ENCODE results near the gene OLAH.
"Not testable (repeated sequence)": the region's sequence is repeated elsewhere in the genome, so short reads cannot be mapped to it uniquely, and the experiment has no call there.

OLAH gene

GRCh38 chr10:15043674-15044073 is at the start of gene OLAH:
Gene OLAH (plus strand): TSS chr10:15043943. CDS start chr10:15047289, 3,346 bp downstream.
- H3K4me3 ChIP-seq (ENCODE audit: low read length), result no peak within 1 kb of the TSS
- TF ChIP-seq ZNF274 (IDR thresholded peaks at IDR 0.05; ENCODE audit: low read depth, low read length), result no peak

- no peak for TF ChIP-seq ZNF274 (IDR thresholded peaks at IDR 0.05; ENCODE audit: low read depth, low read length)
- H3K4me3 ChIP-seq (ENCODE audit: low read length), result peak overlapping the region; percentile 1; the same call in 1 of the 2 replicates
Measured at GRCh38 chr10:14995964-14996565, 47.7 kb upstream of the OLAH start.

GRCh38 chr10:15013530-15013929 is 30.2 kb upstream of the OLAH start:
- not testable (repeated sequence) for H3K4me3 ChIP-seq (ENCODE audit: low read length)

GRCh38 chr10:15015451-15015850 is 28.3 kb upstream of the OLAH start:
- TF ChIP-seq ZNF274 (IDR thresholded peaks at IDR 0.05; ENCODE audit: low read depth, low read length), result no peak
- H3K4me3 ChIP-seq (ENCODE audit: low read length), result no peak overlapping the region

GRCh38 chr10:15020966-15021365 is 22.8 kb upstream of the OLAH start:
- H3K4me3 ChIP-seq (ENCODE audit: low read length), result not testable (repeated sequence)

GRCh38 chr10:15023079-15023478 is 20.7 kb upstream of the OLAH start:
- H3K4me3 ChIP-seq (ENCODE audit: low read length), result not testable (repeated sequence)

- H3K4me3 ChIP-seq (ENCODE audit: low read length), result not testable (repeated sequence)
Measured at GRCh38 chr10:15024017-15025004, 19.4 kb upstream of the OLAH start.

- not testable (repeated sequence) for H3K4me3 ChIP-seq (ENCODE audit: low read length)
Measured at GRCh38 chr10:15025040-15025439, 18.7 kb upstream of the OLAH start.

- no peak overlapping the region for H3K4me3 ChIP-seq (ENCODE audit: low read length)
- no peak for TF ChIP-seq ZNF274 (IDR thresholded peaks at IDR 0.05; ENCODE audit: low read depth, low read length)
Measured at GRCh38 chr10:15027741-15028140, 16.0 kb upstream of the OLAH start.

- TF ChIP-seq ZNF274 (IDR thresholded peaks at IDR 0.05; ENCODE audit: low read depth, low read length), result no peak
- H3K4me3 ChIP-seq (ENCODE audit: low read length), result no peak overlapping the region
Measured at GRCh38 chr10:15035385-15036301, 8.1 kb upstream of the OLAH start.

GRCh38 chr10:15037691-15038090 is 6.1 kb upstream of the OLAH start:
- no peak overlapping the region for H3K4me3 ChIP-seq (ENCODE audit: low read length)
- no peak for TF ChIP-seq ZNF274 (IDR thresholded peaks at IDR 0.05; ENCODE audit: low read depth, low read length)

GRCh38 chr10:15038416-15038815 is 5.3 kb upstream of the OLAH start:
- H3K4me3 ChIP-seq (ENCODE audit: low read length), result no peak overlapping the region
- TF ChIP-seq ZNF274 (IDR thresholded peaks at IDR 0.05; ENCODE audit: low read depth, low read length), result no peak

GRCh38 chr10:15045380-15045779 is 1.6 kb downstream of the OLAH start:
- TF ChIP-seq ZNF274 (IDR thresholded peaks at IDR 0.05; ENCODE audit: low read depth, low read length), result no peak
- H3K4me3 ChIP-seq (ENCODE audit: low read length), result no peak overlapping the region

- no peak overlapping the region for H3K4me3 ChIP-seq (ENCODE audit: low read length)
- TF ChIP-seq ZNF274 (IDR thresholded peaks at IDR 0.05; ENCODE audit: low read depth, low read length), result no peak
Measured at GRCh38 chr10:15046626-15047025, 2.9 kb downstream of the OLAH start.

All from GM08714 (cell line).